Measurements from ENCODE around the gene DOK5.

Gene DOK5

GRCh38 chr20:54499111-54499510 lies 23.7 kb downstream of the DOK5 start:
- no peaks in the 10 kb centered on the region for H3K79me2 ChIP-seq (ENCODE audit: insufficient read depth, low read length)
- no peaks in the 10 kb centered on the region for H3K27me3 ChIP-seq (ENCODE audit: insufficient read depth, low read length, poor library complexity)
- no peaks in the 10 kb centered on the region for H4K20me1 ChIP-seq (ENCODE audit: insufficient read depth, low read length)
- no peak overlapping the region for H3K27ac ChIP-seq (ENCODE audit: low read length)
- no peak overlapping the region for H3K9ac ChIP-seq (ENCODE audit: low read depth, low read length)
- H3K9me3 ChIP-seq (ENCODE audit: insufficient read depth, low read length, severe bottlenecking): no peaks in the 10 kb centered on the region
- H2AFZ ChIP-seq (ENCODE audit: low read depth, low read length): no peak overlapping the region
- DNase-seq: no peak
- TF ChIP-seq EZH2 (IDR thresholded peaks at IDR 0.05; ENCODE audit: borderline replicate concordance, low read depth, low read length, severe bottlenecking): no peak
- TF ChIP-seq, protein P1, sequence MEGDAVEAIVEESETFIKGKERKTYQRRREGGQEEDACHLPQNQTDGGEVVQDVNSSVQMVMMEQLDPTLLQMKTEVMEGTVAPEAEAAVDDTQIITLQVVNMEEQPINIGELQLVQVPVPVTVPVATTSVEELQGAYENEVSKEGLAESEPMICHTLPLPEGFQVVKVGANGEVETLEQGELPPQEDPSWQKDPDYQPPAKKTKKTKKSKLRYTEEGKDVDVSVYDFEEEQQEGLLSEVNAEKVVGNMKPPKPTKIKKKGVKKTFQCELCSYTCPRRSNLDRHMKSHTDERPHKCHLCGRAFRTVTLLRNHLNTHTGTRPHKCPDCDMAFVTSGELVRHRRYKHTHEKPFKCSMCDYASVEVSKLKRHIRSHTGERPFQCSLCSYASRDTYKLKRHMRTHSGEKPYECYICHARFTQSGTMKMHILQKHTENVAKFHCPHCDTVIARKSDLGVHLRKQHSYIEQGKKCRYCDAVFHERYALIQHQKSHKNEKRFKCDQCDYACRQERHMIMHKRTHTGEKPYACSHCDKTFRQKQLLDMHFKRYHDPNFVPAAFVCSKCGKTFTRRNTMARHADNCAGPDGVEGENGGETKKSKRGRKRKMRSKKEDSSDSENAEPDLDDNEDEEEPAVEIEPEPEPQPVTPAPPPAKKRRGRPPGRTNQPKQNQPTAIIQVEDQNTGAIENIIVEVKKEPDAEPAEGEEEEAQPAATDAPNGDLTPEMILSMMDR (IDR thresholded peaks at IDR 0.05; ENCODE audit: borderline replicate concordance, extremely low read depth, low read length, poor library complexity, severe bottlenecking): no peak
- no peaks in the 10 kb centered on the region for H3K36me3 ChIP-seq (ENCODE audit: insufficient read depth, low read length)
- no peak overlapping the region for H3K4me2 ChIP-seq (ENCODE audit: insufficient read depth, low read length)
- H3K4me1 ChIP-seq (ENCODE audit: insufficient read depth, low read length): no peaks in the 10 kb centered on the region
- no peak for ATAC-seq (ENCODE audit: insufficient read depth, low read depth)
- H3K4me3 ChIP-seq (ENCODE audit: low read depth in 1 of 2, low read length in 2 of 2): no peak overlapping the region

GRCh38 chr20:54502179-54502578 lies 26.8 kb downstream of the DOK5 start:
- Histone ChIP-seq H3K9me3 (ENCODE audit: insufficient read depth, low read length, severe bottlenecking) (no peaks in the 10 kb centered on the region), H3K9ac (ENCODE audit: low read depth, low read length) (no peak overlapping the region), H3K79me2 (ENCODE audit: insufficient read depth, low read length) (no peaks in the 10 kb centered on the region), H3K4me3 (ENCODE audit: low read depth in 1 of 2, low read length in 2 of 2) (no peak overlapping the region), H2AFZ (ENCODE audit: low read depth, low read length) (no peak overlapping the region), H3K36me3 (ENCODE audit: insufficient read depth, low read length) (no peaks in the 10 kb centered on the region), H3K27ac (ENCODE audit: low read length) (no peak overlapping the region), H3K27me3 (ENCODE audit: insufficient read depth, low read length, poor library complexity) (no peaks in the 10 kb centered on the region), H4K20me1 (ENCODE audit: insufficient read depth, low read length) (no peaks in the 10 kb centered on the region), H3K4me2 (ENCODE audit: insufficient read depth, low read length) (no peak overlapping the region), H3K4me1 (ENCODE audit: insufficient read depth, low read length) (no peaks in the 10 kb centered on the region)
- DNase-seq (no peak), ATAC-seq (ENCODE audit: insufficient read depth, low read depth) (no peak)
- no peak for TF ChIP-seq EZH2 (IDR thresholded peaks at IDR 0.05; ENCODE audit: borderline replicate concordance, low read depth, low read length, severe bottlenecking)
- TF ChIP-seq, protein P1 (IDR thresholded peaks at IDR 0.05; ENCODE audit: borderline replicate concordance, extremely low read depth, low read length, poor library complexity, severe bottlenecking): no peak

DNA sequence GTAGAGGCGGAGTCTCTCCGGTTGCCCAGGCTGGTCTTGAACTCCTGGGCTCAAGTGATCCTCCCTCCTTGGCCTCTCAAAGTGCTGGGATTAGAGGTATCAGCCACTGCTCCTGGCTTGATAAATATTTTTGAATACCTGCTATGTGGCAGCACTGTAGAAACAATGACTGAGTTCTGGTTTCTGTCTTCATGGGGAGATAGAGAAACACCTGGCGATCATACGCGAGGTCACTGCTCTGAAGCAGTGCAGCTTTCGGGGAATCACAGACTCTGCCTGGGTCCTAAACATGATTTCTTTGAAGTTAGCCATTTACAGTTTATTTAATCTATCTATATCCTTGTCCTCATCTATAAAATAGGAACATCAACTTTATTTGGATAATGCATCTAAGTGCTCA lies 31.2 kb downstream of the DOK5 start:
- no peak overlapping the region for H3K4me3 ChIP-seq (ENCODE audit: low read depth in 1 of 2, low read length in 2 of 2)
- H3K9ac ChIP-seq (ENCODE audit: low read depth, low read length): no peak overlapping the region
- no peaks in the 10 kb centered on the region for H3K4me1 ChIP-seq (ENCODE audit: insufficient read depth, low read length)
- H3K27ac ChIP-seq (ENCODE audit: low read length): no peak overlapping the region
- no peak for ATAC-seq (ENCODE audit: insufficient read depth, low read depth)
- H3K36me3 ChIP-seq (ENCODE audit: insufficient read depth, low read length): no peaks in the 10 kb centered on the region
- H4K20me1 ChIP-seq (ENCODE audit: insufficient read depth, low read length): no peaks in the 10 kb centered on the region
- no peak overlapping the region for H3K4me2 ChIP-seq (ENCODE audit: insufficient read depth, low read length)
- H2AFZ ChIP-seq (ENCODE audit: low read depth, low read length): no peak overlapping the region
- H3K9me3 ChIP-seq (ENCODE audit: insufficient read depth, low read length, severe bottlenecking): no peaks in the 10 kb centered on the region
- DNase-seq: no peak
- H3K79me2 ChIP-seq (ENCODE audit: insufficient read depth, low read length): no peaks in the 10 kb centered on the region
- no peaks in the 10 kb centered on the region for H3K27me3 ChIP-seq (ENCODE audit: insufficient read depth, low read length, poor library complexity)
- TF ChIP-seq, protein P1 (IDR thresholded peaks at IDR 0.05; ENCODE audit: borderline replicate concordance, extremely low read depth, low read length, poor library complexity, severe bottlenecking): no peak
- TF ChIP-seq EZH2 (IDR thresholded peaks at IDR 0.05; ENCODE audit: borderline replicate concordance, low read depth, low read length, severe bottlenecking): no peak
